HG02840 (cell line): ENCODE results near the gene TMEM91.
A peak's percentile ranks its signal among the peaks of the same experiment; 100 is the strongest.
"Not testable (repeated sequence)": the region's sequence is repeated elsewhere in the genome, so short reads cannot be mapped to it uniquely, and the experiment has no call there.

Experiments
- ATAC-seq: cut with Tn5 transposase; IDR thresholded peaks from one replicate; pipeline ENCODE4 v1.9.1; 2021; ENCODE audit warnings: mild to moderate bottlenecking, moderate library complexity, moderate number of reproducible peaks; ENCODE audit not compliant: unreplicated experiment, low FRiP score

TMEM91 gene

DNA sequence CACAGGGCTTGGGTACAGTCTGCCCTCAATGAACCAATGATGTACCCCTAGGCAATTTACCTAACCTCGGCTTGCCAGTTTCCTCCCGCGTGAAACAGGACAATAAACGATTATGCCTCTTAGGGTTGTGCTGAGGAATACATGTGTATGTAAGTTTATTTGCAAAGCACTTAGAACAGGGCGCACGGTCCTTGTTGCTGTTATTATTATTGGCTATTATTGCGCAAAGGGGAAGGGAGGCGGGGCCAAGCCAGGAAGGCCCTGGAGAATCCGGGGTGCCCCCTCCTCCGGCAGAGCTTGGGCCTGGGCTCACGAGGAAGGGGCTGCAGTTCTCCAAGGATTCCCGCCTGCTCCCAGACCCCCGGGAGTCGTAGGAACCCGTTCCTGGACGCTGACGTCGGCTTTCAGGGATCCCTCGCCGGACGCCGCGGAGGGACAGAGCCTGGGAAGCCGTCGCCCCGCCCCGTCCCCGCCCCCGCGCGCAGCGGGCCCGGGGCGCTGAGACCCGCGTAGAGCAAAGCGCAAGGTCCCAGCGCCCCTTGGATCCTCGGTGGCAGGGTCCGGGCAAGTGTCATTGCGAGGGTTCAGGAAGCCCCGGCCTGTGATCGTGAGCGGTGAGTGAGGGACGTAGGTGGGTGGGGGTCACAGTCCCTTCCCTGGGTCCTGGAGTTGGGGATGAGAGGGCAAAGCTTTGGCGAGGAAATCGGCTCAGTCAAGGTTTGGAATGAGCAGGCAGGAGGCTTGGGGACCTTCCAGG, at the start of gene TMEM91:
Gene TMEM91 (plus strand): TSS at position 293 of the 757 bp plus-strand sequence. CDS start 1,777 bp downstream, outside the sequence.
- no peak for ATAC-seq

DNA sequence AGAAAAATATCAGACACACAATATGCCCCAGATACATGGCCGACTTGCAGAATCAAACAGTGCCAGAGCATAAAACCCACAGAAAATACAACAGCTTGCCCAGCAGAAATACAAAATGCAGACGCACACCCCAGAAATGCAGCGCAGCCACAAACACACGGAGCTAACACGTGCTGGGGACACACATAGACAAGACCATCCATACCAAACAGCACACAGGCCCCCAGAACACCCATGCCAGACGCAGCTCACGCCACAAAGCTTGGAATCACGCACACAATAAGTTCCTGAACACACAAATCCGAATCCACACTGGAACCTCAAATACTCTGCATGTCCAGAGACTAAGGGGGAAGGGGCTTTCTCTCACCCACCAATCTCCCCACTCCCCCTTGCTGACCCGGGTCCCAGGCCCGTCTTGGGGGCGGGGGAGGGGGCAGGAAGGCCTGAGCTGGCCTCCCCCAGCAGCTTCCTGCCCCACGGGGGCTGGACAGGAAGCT, 49.2 kb upstream of the TMEM91 start:
- no peak for ATAC-seq

DNA sequence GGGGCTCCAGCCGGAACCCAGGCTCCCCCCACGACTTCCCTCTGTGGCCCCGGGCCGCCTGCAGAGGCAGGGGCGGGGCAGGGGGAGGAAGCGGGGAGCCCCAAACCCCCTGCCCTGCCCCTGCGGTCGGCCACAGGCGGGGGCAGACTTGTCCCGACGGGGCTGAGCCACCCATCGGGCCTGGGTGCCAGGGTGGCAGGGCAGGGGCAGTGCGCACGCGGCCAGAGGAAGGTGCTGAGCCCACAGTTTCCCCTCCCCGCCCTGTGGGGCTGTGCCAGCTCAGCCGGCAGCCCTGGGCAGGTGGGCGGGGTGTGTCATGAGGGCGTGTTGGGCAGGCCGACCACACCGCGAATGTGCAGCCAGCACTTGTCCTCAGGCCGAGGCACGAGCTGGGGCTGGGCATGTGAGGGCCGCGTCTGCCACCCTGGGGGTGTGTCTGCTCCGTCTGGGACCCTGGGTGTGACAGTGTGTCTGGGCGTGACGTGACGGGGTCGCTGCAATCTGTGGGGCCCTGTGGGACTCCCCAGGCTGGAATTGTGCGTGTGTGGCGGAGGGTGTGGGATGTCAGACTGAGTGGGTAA, 48.7 kb upstream of the TMEM91 start:
- peak; percentile 42 for ATAC-seq

DNA sequence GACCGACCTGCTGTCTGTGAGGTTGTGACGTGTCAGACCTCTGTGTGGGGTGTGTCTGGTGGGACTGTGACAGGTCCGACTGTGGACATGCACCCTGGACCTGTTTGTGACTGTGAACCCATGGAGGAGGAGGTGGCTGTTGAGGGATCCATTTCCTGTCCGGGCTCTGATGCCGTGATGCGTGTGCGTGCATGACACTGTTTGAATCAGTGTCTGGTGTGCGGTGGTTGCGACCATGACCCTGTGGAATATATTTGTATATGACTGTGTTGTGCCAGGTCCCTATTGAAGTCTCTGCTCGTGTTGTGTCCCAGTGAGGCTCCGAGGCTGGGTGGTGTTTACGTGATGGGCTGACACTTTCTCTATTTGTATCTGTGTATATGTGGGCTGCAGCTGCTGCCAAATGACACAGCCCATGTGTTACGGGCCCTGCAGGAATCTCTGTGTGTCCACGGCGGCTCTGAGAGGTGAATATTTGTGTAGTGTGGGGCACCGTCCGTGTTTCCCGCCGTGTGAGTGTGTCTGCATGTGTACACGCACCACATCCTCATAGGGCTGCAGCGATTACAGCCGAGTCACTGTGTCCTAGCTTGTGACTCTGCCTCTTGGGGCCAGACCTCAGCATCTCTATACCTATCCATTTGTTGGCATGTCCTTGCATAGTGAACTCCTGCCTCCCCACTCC, 48.0 kb upstream of the TMEM91 start:
- peak; percentile 3 for ATAC-seq

DNA sequence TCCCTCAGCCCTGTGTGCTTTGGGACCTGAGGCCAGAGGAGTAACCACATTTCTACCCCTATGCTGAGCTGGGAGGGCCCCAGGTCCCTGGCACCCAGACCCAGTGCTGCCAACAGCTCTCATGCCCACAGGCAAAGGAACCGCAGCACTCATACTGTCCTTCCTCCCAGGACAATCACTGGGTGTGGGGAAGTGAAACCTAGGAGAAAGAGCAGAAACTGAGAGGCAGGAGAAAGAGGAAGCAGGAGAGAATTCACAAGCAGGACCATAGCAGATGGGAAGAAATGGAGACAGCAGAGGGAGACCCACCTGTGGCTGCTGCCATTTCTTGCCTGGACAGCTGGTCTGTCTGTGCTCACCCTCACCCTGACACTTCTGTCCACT, 47.5 kb upstream of the TMEM91 start:
- ATAC-seq: no peak

DNA sequence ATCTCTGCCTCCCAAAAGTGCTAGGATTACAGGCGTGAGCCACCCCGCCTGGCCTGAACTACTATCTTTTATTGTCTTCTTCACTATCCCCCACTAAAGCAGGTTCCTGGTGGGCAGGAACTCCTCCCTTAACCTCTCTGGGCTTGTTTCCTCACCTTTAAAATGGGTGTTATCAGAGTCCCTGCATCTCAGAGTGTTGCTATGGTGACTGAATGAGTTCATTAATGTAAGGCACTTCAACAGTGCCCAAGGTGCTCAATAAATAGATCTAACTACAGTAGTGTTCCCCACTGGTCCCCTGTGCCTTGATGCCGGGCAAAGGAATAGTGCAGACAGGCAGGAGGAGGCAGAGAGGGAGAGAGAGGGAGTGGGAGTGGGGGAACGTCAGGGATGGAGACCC, 45.9 kb upstream of the TMEM91 start:
- ATAC-seq: no peak

DNA sequence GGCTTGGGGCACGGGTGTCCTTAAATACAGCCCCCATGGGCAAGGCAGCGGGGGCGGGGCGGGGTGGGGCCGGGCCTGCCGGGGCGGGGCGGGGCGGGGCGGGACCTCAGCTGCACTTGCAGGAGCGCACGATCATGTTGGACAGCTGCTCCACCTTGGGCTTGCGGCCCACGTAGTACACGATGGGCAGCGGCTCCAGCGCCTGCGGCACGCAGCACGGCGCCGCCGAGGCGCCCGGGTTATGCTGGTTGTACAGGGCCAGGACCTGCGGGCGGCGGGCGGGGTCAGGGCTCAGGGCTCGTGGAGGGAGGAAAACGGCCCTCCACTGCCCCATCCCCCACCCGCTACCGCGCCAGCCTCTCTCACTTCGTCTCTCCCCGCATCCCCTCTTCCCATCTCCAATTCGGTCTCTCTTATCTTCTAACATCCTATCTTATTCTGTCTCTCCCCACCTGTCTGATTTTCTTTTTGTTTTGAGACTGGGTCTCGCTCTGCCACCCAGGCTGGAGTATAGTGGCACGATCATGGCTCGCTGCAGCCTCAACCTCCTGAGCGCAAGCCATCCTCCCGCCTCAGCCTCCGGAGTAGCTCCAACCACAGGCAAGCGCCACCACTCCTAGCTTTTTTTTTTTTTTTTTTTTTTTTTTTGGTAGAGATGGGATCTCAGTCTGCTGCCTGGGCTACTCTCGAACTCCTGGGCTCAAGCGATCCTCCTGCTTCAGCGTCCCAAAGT, 45.2 kb upstream of the TMEM91 start:
- ATAC-seq: no peak

DNA sequence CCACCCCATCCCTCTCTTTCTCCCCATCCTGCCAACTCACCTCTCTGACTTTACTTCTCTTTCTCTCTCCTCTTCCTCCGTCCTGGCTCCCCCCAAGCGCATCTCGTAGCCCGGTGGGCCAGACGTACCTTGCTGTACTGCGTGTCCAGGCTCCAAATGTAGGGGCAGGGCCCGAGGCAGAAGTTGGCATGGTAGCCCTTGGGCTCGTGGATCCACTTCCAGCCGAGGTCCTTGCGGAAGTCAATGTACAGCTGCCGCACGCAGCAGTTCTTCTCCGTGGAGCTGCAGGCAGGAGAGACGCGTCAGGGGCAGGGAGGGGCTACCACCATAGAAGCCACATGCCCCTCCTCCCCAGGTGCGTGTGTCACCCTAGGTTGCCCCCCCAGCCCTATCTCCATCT, 44.3 kb upstream of the TMEM91 start:
- ATAC-seq: no peak

DNA sequence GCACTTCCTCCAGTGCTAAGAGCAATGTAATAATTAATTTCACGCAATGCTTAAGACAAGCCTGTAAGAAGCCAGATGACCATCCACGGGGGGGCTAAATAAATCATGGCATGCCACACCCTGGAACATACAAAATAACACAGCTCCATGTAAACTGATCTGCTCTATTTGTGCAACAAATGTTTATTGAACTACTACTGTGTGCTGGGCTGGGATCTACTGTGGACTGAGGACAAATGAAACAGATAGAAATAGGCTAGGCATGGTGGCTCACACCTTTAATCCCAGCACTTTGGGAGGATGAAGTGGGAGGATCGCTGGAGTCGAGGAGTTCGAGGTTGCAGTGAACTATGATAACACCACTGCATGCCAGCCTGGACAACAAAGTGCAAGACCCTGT, 43.9 kb upstream of the TMEM91 start:
- ATAC-seq: no peak

DNA sequence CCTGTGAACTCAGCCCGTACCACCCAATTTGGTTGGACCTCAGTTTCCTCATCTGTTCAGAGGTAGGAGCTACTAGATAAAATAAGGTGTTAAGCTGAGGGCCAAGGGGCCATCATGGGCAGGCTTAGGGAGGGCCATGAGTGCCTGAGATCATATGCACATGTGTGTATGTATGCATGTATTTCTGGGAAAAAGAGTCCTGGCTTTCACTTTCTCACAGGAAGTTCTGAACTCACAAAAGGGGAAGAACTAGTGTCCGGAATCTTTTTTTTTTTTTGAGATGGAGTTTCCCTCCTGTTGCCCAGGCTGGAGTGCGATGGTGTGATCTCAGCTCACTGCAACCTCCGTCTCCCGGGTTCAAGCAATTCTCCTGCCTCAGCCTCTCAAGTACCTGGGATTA, 41.5 kb upstream of the TMEM91 start:
- no peak for ATAC-seq

DNA sequence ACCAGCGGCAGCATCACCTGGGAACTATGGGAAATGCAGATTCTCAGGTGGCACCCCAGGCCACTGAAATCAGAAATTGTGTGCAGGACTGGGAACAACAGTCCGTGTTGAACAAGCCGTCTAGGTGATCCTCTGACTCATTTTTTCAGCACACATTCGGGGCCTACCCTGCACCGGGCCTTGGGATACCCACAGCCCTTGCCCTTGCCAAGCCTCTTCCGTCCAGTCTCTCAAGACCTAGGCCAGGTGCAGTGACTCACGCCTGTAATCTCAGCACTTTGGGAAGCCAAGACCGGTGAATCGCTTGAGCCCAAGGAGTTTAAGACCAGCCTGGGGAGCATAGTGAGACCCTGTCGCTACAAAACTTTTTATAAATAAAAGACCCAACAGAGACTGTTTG, 40.9 kb upstream of the TMEM91 start:
- no peak for ATAC-seq

DNA sequence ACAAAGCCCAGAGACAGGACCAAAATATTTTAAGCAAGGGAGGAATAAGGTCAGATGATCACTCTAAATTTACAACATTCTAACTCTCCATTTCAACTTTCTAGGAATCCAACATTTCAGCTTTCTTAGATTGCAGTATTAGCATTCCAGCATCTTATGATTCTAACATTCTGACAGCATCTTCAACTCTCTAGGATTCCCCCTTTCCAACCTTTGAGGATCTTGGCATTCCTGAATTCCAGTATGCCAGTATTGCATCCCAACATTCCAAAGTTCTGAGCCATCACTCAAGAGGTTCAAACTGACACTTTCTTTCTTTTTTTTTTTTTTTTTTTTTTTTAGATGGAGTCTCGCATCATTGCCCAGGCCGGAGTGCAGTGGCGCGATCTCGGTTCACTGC, 36.4 kb upstream of the TMEM91 start:
- no peak for ATAC-seq

DNA sequence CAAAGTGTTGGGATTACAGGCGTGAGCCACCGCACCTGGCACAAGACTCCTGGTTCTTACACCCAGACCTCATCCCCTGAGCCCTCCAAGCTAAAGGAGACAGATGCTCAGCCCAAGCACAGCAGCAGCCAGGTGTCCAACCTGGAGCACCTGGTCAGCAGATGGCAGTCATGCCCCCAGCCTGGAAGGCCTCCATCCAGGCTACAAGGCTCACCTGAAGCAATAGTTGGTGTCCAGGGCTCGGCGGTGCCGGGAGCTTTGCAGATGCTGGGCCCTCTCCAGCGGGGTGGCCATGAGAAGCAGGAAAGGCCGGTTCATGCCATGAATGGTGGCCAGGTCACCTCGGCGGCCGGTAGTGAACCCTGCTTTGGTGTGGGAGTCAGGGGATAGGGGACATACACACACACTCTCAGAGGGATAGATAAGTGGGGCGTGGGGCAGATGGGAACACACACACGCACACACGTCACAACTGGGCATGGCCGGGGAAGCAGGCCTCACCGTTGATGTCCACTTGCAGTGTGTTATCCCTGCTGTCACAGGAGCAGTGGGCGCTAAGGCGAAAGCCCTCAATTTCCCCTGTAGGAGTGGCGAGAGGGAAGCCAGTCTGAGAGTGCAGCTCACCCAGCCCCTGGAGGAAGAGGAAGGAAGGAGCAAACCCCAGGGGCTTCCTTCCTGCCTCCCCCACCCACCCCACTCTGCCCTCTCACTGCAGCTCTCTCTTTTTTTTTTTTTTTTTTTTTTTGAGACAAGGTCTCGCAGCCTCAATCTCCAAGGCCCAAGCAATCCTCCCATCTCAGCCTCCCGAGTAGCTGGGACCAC, 34.5 kb upstream of the TMEM91 start:
- ATAC-seq: no peak

DNA sequence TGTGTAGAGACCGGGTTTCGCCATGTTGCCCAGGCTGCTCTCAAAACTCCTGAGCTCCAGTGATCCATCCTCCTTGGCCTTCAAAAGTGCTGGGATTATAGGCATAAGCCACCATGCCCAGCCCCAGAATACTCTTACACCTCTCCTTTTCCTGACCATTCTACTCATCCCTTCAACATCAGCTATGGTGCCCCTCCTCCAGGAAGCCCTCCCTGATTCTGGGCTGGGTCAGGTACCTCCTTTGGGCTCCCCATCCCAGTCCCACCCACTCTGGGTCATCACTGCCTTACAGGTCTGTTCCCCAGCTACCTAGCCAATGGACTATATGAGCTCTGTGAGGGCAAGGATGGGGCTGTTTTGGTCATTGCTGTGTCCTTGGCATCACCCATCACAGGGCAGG, 32.2 kb upstream of the TMEM91 start:
- no peak for ATAC-seq

DNA sequence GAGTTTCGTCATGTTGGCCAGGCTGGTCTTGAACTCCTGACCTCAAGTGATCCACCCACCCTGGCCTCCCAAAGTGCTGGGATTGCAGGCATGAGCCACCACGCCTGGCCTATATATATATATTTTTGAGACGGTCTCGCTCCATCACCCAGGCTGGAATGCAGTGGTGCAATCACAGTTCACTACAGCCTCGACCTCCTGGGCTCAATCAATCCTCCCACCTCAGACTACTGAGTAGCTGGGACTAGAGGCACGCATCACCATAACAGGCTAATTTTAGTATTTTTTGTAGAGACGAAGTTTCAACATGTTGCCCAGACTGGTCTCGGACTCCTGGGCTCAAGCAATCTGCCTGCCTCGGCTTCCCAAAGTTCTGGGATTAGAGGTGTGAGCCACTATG, 29.4 kb upstream of the TMEM91 start:
- not testable (repeated sequence) for ATAC-seq

DNA sequence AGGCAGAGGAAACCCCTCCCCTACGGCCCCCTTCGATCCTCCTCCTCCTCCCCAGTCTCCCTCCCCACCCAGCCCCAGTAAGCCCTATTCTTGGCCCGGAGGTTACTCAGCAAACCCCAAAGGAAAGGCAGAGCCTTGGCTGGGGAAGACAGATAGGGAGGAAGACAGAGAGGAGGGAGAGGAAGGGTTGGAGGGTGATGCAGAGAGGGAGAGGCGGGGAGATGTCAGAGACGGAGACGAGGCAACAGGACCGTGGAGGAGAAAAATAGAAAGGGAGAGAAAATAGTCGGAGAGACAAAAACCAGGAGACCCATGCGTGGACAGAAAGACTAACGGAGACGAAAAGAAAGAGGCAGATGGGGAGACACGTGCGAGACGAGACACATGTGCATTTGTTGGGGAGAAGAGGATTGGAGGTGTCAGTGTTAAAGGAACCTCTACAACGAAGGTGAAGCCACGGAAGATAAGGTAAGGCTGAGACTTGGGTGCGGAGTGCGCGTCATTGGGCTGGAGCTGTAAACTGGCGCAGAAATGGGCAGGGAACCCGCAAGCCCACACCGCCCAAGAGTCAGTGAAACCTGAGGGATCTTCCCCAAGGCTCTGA, 25.5 kb upstream of the TMEM91 start:
- ATAC-seq: no peak

DNA sequence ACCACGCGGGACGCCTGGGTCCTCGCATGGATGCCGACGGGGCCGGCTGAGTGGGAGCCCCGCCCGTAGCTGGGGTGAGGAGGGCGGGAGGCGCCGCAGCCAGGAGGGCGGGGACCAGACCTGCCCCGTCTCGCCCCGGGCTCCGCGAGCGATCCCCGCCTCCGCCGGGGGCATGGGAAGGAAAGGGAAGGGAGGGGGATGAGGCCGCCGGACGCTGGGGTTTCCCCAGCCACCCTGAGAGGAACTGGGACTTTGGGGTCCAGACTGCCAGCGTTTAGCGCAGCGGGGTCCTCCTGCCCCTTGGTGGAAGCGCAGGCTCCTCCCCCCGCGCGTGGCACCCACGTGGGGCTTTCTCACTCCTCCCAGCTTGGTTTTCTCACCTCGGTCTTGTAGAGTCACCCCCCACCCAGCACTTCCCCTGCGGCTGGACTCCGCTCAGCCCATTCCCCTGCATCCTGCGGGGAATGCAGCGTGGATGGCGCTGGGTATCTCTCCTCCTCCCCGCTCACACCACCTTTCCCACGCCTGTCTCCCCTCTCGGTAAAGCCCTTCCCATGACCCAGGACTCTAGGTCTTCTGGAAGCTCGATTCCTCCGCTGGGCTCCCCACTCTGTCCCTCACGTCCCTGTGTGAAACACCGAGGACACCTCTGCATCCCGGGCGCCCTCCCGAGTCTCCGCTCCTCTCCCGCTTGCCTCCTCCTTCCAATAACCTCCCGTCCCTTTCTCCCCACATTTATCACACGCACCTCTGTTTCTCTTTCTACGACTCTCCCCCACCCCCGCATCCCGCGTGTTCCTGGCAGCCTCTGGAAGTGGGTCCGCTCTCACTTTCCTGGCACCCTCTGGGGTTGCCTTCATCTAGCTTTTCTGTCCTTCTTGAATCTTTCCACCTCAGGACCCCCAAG, 24.7 kb upstream of the TMEM91 start:
- ATAC-seq: peak; percentile 32

DNA sequence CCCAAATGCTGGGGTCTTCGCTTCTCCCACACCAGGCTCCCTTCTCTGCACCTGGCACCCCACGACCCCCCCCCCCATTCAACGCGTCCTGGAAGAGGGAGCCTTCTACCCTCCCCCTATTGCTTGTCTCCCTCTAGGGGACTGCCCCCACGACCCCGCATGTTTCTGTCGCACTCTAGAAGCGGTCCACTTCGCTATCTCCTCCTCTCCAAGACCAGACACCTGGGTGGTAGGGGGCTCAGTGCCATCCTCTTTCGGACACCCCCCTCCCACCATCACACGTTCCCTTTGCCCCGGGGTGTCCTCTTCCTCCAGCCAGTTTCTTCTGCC, 24.1 kb upstream of the TMEM91 start:
- ATAC-seq: no peak
